ENCODE data around the gene NDP.
A peak's percentile ranks its signal among the peaks of the same experiment; 100 is the strongest.

NDP gene, protein sequence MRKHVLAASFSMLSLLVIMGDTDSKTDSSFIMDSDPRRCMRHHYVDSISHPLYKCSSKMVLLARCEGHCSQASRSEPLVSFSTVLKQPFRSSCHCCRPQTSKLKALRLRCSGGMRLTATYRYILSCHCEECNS

DNA sequence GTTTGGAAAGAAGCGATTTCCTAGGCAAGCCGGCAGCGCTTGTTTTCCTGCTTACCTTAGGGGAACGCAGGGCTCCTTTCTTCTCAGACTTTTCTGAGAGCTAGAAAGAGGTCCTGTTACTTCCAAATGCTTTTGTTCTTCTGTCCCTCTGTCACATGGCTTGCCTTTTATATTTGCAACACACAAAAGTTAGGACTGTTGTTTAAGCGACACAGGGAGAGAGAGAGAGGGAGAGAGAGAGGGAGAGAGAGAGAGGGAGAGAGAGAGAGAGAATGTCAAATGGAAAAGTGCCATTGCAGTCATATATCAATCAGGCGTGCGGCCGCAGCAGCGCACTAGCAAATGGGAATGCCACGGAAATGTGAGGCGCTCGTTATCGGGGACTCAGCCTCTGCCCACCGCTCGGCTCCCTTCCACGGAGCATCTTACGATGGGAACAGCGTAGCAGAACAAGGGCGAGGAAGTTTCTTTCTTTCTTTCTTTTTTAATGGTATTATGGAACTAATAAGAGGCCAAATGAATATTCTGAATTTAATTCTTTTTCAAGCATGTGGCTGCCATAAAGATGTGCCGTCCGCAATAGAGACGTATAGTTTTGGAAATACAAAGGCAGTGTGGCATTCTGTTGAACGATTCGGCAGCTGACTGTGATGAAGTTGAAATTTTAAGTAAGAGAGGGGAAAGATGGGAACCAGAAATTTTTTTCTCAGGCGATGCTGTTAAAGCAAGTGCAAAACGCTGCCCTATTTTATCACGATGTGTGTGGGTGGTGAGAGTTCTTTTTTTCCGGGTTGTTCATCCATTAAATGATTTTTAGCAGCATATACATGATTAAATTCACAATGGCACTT lies at the start of gene NDP:
TSS of gene NDP (minus strand) at position 142 of the 851 bp plus-strand sequence. CDS start 14,745 bp downstream, outside the sequence.
- no peak for DNase-seq

DNA sequence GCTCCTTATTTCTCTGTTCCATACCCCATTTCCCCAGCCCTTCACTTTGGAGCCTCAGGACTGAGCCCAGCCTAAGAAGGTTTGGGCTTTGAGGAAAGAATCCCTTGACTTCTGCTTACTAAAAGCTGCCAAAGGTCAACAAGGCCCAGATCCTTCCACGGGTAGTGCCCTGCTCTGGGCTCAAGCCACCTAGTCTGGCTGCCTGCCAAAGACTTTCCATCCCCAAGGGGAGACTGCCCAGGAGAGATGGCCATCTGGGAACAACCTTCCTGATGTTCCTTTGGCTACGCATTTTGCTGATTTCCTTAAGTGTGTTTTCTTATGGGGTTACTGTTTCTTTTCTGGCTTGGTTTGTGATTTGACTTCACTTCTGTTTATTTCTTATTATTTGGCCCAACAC lies 49.8 kb upstream of the NDP start:
- DNase-seq, result no peak

DNA sequence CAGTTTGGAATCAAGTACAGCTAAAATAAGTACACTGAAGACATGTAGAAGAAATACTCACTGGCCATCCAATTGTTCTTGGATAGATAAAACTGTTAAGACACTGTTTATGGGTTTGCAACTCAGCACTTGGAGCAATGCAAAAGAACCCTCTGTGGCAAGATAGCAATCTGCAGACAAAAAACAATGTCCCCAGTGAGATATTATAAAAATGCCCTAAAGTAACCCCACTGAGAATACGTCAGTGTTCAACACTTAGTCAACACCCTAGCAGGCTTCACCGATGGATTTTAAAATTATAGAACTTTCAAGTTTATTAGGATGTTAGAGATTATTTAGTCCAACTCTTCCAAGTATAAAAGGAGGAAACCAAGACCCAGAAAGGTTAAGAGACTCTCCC lies 47.5 kb upstream of the NDP start:
- no peak for DNase-seq

GRCh38 chrX:44019911-44020310 lies 46.7 kb upstream of the NDP start:
- peak; percentile 5 for DNase-seq

- DNase-seq, result no peak
Observed at GRCh38 chrX:44017676-44018075, 44.5 kb upstream of the NDP start.

DNA sequence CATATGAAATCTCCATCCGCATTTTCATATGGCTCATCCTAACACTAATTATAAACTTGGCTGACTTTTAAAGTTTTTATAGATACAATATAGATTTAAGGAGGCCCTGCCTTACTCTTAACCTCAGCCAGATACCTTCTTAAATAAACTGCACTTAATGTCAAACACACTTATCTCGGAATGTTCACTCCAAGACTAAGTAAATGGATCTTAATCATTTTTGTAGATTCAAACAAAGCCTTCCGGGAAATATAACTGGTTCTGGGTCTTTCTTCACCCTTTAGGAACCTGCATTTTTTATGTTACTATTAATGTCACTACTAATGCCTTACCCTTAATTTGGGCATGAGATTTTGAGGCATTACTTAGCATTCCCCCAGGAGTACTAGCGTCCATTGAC lies 43.7 kb upstream of the NDP start:
- DNase-seq, result no peak

GRCh38 chrX:44012484-44013096 lies 39.4 kb upstream of the NDP start:
- peak; percentile 74 for DNase-seq

- no peak for DNase-seq
Observed at GRCh38 chrX:44011506-44011905, 38.3 kb upstream of the NDP start.

GRCh38 chrX:44010626-44011025 lies 37.4 kb upstream of the NDP start:
- DNase-seq, result no peak

DNA sequence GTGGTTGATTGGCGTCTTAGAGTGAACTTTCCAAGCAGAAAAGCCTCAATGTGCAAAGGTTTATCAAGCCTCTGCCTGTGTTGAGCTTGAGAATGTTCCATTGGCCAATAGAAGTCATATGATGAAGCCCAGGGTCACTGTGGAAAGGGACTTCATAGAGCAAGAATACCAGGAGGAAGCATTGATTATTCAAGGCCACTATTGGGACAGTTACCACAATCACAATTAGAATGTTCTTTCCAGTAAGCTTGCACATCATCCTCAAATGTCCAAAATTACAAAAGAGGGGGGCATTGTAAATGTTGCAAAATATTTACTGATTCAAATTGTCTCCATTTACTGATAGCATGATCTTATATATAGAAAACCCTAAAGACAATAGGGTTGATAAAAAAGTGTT lies 32.9 kb upstream of the NDP start:
- DNase-seq, result no peak

DNA sequence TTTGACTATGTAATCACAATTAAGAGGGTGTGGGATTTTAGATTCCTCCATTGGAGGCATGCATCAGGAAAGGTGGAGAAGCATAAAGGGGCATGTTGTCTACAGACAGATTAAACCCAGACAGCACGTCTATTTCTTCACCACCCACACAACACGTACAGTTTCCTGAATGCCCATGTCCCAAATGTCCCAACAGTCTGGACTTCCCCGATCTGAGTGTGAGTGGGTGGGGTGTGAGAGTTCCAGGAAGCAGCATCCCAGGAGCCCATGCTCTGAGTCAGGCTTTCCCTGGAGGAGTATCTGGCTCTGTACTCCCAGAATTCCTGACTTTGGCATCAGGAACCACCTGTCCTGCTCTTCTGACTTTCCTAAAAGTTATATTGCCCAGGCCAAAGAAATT lies 30.8 kb upstream of the NDP start:
- DNase-seq, result no peak

DNA sequence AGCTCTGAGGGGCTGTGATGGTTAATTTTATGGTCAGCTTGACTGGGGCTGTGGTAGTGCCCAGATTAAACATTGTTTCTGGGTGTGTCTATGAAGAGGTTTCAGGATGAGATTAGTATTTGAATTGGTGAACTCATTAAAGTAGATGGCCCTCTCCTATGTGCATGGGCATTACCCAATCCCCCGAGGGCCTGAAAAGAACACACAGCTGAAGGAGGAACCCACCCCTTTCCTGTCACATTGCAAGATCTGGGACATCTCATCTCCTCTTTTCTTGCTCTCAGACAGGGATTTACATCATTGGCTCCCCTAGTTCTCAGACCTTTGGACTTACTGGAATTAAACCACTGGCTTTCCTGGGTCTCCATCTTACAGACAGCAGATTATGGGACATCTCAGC lies 29.4 kb upstream of the NDP start:
- no peak for DNase-seq

DNA sequence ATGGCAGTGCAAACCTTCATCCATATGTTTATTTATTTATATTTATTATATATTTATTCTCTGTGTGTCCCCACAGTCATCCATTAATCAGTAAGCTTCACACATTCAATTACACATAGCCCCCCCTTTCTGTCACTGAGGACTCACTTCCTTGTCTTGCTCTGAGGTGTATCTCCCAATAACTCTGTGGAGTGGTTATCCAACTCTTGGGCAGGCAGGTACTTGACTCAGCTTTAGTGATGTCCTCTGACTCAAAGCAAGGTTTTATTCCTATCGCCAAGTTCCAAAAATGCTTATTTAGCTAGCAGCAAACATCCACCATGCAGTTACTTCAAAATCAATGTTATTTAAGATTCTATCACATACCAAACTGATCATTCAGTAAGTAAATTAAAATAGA lies 25.2 kb upstream of the NDP start:
- no peak for DNase-seq

- no peak for DNase-seq
Observed at GRCh38 chrX:43996491-43996890, 23.3 kb upstream of the NDP start.

- no peak for DNase-seq
Observed at GRCh38 chrX:43986083-43986482, 12.9 kb upstream of the NDP start.

DNA sequence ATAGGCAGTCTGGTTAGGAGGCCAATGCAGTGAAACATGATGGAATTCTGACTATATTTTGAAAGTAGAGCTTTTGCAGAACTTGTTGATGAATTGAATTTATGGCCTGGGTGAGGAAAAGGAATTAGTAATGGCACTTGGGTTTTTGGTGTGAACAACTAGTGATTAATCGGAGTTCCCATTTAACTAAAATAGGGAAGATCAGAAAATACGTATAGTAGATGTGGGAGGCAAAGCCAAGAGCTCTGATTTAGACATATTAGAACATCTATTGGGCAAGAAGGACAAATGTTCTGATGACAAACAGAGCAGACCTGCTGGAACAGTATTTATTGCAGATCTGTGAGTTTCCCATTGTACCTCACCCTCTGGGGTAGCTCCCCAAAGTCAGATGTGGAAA lies 12.3 kb upstream of the NDP start:
- DNase-seq, result no peak

DNA sequence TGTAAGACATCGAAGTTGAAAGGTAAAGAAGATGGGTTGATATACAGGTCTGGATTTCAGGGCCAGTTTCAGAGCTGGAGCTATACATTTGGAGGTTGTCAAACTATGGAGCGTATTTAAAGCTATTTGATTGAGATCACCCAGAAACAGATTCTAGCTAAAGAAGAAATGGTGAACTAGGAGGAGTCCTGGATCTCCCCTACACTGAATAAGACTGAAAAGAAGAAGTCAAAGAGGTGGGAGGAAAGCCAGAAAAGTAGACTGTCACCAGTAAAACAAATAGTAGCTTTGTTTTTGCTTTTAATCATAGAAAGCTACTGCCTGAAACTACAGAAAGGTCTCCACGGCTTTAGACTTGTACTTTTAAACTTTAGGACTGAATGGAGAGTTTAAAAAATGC lies 5.0 kb upstream of the NDP start:
- no peak for DNase-seq

- no peak for DNase-seq
Observed at GRCh38 chrX:43976205-43976604, 3.0 kb upstream of the NDP start.

GRCh38 chrX:43975796-43976195 lies 2.6 kb upstream of the NDP start:
- DNase-seq, result no peak

- no peak for DNase-seq
Observed at GRCh38 chrX:43974741-43975465, 1.7 kb upstream of the NDP start.

GRCh38 chrX:43974100-43974475 lies 898 bp upstream of the NDP start:
- DNase-seq, result no peak

- DNase-seq, result no peak
Observed at GRCh38 chrX:43971966-43972961, 926 bp downstream of the NDP start.
